ENCODE measurements around the gene SPOCK1.
"Not testable (repeated sequence)": the region's sequence is repeated elsewhere in the genome, so short reads cannot be mapped to it uniquely, and the experiment has no call there.

Gene SPOCK1

DNA sequence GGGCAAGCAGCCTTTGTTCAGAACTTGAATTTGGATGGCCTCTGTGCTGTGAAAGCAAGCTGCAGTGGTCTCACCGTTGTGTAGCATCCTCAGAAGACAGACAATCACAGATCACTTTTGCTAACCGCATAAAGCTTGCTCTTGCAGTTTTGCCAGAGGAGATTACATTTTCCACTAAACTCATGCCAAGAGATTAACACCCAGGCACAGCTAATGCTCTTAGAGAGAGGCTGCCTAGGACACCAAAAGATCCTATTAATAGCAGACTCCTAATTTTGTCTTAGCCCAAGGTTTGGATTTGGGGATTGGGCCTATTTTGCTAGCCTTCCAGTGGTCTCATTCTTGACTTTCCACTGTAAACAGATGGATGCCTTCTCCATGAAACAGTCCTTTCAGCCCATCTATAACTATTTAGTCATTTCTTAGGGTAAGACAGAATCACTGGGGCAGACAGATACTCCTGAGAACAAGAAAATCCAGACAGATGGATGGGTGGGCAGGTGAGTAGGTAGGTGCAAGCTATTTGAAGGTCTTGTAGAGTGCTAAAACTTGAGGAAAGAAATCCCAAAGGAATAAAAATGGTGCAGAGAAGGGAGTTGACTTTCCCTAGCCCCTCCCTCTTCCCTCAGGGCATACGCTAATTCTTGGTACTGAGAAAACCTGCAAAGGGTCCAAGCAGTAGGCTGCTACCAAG is 506.2 kb downstream of the SPOCK1 start:
- DNase-seq: no peak

DNA sequence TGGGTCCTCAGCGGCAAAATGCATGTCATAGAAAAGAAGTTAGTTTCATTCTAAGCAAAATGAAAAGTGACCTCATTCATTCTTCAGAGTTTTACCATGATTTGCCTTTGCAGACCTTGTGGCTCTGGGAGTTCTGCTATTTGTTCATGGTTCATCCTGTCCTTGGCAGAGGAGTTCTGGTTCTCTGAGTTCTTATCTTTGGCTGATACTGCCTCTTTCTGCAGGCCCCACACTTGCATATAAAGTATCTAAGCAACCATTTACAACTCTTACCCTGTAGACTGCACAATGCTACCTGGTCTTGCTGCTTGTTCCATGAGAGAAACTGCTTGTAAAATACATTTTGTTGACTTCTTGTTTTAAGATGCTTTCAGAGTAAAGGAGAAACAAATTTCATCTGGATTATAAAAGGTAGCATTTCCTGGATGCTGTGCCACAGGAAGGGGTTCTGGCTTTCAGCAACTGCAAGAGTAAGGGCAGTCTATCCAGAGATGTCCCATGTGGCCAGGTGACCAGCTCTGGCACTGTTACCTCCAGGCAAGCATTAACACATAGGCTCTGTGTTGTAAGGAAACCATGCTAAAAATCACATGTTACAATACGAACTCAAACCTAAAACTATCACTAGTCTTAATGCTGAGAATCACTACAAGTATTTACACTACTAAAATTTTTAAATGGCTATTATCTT is 513.2 kb downstream of the SPOCK1 start:
- no peak for DNase-seq

DNA sequence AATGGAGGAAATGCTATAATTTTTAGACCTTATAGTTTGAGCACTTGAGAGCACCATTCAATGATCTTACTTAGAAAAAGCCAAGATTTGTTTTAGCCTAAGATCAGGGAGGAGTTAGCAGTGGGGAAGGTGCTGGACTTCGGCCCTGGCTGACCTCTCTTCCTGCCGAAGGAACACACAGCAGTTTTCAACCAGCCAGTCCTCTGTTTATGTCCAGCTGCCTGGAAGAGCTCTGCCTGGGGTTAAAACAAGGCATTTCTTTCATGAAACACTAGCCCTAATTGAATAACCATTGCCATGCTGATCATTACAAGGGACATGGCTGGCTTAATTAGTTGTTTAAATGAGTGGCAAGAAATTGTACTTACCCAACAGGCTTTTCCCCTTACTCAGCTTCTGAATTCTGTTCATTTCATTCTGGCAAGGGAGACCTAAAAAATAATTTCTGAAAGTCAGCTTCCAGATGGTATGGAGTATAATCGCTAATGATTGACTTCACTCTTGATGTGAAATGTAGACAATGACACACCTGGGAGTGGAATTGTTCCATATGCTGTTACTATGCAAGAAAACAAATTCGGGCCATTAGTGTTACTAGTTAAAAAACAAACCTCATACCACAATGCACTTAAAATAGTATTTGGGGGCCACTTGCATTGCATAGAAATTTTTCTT is 514.2 kb downstream of the SPOCK1 start:
- no peak for DNase-seq

DNA sequence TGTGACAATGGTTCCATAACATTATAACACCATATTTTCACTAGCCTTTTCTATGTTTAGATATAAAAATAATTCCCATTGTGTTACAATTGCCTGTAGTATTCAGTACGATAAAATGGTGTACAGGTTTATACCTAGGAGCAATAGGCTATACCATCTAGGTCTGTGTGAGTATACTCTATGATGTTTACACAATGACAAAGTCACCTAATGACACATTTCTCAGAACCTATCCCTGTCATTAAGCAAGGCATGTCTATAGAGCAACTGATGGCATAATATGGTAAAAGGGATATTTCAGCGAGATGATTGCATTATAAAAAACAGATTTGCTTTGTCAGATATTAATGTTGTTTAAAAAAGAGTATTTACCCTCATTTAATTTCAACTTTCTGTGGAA is 517.2 kb downstream of the SPOCK1 start:
- no peak for DNase-seq

DNA sequence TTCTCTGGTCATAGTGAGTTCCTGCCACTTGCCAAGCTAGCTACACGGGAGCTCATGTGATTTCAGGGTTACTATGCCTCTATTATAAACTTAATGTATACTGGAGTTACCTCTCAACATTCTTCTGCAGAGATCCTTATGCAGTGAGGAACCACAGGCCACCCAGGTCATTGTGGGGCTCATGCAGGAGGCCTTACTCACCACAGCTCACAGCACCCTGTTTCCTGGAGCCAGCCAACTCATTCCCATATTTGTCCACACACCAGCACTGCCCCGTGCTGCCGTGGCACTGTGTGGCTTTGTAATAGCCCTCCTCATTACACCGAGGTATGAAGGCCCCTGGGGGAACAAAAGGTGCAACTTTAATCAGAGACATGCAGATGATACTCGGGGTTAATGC is 520.0 kb downstream of the SPOCK1 start:
- DNase-seq: no peak

DNA sequence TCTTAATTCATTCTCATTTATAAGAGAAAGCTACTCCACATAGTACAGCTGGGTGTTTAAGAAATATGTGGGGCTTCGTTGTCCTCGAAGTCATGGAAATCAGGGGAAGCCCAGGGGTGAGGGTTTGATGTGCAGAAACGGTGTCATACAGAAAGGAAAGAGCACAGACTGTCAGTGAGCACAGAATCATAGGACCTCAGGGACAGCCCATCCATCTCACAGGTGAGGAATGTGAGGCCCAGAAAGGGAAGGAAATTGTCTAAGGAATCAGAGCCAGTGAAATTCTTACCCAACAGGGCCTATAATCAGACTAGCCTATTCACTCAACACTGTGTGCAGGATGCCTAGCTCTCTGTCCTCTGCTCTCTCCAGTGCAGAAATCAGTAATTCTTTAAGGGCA is 535.6 kb downstream of the SPOCK1 start:
- DNase-seq: no peak

DNA sequence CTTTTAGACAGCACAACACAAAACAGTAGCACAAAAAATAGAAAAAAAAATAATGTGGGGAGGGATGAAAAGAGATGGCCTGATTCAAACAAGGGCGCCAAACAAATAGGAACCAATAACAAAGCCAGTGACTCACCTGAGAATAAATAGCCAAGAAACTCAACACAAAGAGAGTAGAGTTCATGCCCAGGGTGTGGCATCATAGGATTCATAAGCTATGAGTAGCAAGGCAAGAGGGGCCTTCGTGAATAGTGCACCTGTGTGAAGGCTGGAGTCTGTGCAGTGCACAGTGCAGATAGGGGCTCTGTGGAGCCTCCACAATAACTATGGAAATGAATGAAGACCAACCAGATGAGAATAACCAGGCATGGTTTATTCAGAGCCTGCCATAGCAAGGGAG is 541.7 kb downstream of the SPOCK1 start:
- DNase-seq: no peak

DNA sequence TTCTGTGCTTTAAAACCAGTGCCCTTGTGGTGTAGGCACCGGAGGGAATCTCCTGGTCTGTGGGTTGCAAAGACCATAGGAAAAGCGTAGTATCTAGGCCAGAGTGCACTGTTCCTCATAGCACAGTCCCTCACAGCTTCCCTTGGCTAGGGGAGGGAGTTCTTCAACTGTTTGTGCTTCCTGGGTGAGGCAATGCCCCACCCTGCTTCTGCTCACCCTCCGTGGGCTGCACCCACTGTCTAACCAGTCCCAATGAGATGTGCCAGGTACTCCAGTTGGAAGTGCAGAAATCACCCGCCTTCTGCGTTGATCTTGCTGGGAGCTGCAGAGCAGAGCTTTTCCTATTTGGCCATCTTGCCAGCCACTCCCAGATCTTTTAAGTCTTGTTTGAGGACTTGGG is 545.0 kb downstream of the SPOCK1 start:
- DNase-seq: not testable (repeated sequence)

DNA sequence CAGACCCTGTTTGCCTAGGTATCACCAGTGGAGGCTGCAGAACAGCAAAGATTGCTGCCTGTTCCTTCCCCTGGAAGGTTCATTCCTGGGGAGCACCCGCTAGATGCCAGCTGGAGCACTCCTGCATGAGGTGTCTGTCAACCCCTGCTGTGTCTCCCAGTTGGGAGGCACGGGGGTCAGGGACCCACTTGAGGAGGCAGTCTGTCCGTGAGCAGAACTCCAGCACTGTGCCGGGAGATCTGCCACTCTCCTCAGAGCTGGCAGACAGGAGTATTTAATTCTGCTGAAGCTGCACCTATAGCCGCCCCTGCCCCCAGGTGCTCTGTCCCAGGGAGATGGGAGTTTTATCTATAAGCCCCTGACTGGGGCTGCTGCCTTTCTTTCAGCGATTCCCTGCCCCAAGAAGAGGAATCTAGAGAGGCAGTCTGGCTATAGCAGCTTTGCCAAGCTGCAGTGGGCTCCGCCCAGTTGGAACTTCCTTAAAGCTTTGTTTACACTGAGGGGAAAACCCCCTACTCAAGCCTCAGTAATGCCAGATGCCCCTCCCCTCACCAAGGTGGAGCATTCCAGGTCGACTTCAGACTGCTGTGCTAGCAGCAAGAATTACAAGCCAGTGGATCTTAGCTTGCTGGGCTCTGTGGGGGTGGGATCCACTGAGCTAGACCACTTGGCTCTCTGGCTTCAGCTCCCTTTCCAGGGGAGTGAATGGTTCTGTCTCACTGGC is 545.6 kb downstream of the SPOCK1 start:
- not testable (repeated sequence) for DNase-seq

DNA sequence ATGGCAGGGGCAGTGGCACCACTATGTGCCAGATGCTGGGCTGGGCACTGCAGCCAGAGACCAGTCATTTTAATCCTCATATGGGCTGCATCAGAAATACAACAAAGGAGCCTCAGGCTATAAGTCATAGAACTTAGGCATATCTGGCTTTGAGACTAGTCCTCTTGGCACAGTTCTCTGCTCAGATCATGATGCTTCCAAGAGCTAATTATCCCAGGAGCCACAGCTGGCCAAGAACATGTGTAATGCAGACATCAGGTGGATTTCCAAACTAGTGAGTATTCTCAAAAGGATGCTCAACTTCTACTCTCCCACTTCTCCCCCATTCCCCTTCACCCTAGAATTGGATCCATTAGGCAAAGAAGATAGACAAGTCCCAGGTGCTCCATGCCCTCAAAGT is 571.6 kb downstream of the SPOCK1 start:
- no peak for DNase-seq

DNA sequence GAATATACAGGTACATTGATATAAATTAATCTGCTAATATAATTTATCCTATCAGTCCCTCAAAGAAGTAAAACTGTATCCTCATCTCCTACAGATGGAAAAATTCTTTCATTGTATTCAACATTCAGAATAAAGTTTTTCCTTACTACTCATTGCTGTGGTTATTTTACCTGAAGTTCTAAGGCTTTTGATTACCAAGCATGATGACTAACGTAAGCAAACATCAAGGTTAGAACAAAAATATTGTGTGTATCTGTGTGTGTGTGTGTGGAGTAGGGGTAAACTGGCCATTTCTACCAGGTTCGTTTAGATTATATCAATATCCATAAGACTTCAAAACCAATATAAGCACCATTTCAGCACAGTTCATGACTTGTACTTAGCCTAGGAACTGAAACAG is 573.1 kb downstream of the SPOCK1 start:
- no peak for DNase-seq

Measured in hematopoietic multipotent progenitor cell treated with erythropoietin and hydrocortisone succinate and interleukin-3 and kit ligand, for 6 days (in vitro differentiated cells).